ENCODE measurements around the gene MPV17L.
"Not testable (repeated sequence)": the region's sequence is repeated elsewhere in the genome, so short reads cannot be mapped to it uniquely, and the experiment has no call there.

DNA sequence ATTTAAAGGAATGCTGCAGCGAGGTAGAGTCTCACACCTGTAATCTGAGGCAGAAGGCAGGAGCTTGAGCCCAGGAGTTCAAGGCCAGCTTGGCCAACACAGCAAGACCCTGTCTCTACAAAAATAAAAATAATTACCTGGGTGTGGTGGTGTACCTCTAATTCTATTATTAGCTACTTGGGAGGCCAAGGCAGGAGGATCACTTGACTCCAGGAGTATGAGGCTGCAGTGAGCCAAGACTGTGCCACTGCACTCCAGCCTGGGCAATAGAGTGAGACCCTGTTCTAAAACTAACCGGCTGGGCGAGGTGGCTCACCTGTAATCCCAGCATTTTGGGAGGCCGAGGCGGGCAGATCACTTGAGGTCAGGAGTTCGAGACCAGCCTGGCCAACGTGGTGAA, 57.7 kb downstream of the MPV17L start:
- TF ChIP-seq, protein P1, sequence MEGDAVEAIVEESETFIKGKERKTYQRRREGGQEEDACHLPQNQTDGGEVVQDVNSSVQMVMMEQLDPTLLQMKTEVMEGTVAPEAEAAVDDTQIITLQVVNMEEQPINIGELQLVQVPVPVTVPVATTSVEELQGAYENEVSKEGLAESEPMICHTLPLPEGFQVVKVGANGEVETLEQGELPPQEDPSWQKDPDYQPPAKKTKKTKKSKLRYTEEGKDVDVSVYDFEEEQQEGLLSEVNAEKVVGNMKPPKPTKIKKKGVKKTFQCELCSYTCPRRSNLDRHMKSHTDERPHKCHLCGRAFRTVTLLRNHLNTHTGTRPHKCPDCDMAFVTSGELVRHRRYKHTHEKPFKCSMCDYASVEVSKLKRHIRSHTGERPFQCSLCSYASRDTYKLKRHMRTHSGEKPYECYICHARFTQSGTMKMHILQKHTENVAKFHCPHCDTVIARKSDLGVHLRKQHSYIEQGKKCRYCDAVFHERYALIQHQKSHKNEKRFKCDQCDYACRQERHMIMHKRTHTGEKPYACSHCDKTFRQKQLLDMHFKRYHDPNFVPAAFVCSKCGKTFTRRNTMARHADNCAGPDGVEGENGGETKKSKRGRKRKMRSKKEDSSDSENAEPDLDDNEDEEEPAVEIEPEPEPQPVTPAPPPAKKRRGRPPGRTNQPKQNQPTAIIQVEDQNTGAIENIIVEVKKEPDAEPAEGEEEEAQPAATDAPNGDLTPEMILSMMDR (IDR thresholded peaks at IDR 0.05; ENCODE audit: extremely low read depth in 1 of 2, insufficient read depth in 1 of 2, low read depth in 1 of 2, low read length in 2 of 2), result not testable (repeated sequence)
- TF ChIP-seq EZH2 (IDR thresholded peaks at IDR 0.05; ENCODE audit: borderline replicate concordance, low read depth, low read length, severe bottlenecking); POLR2A (IDR thresholded peaks at IDR 0.05; ENCODE audit: low read depth, low read length); POLR2AphosphoS5 (IDR thresholded peaks at IDR 0.05; ENCODE audit: insufficient read depth, low read depth, low read length); MYC (IDR thresholded peaks at IDR 0.05; ENCODE audit: low read depth, low read length); JUN (IDR thresholded peaks at IDR 0.05; ENCODE audit: borderline replicate concordance, insufficient read depth, insufficient read length, low read depth); MAX (IDR thresholded peaks at IDR 0.05; ENCODE audit: insufficient read depth, insufficient read length); FOS (IDR thresholded peaks at IDR 0.05; ENCODE audit: borderline replicate concordance, insufficient read depth, low read length): not testable (repeated sequence)
